D721Med (cell line): ENCODE measurements around the gene COL16A1.

Source experiments
- DNase-seq: peaks from one replicate; pipeline ENCODE4 v3.0.0; 2011; ENCODE audit warnings: low spot score; ENCODE audit not compliant: insufficient read length
- FAIRE-seq: peaks from 2 replicates; lab custom pipeline; 2011; peaks lifted over from hg19 to GRCh38; lab: Jason Lieb, UNC
- TF ChIP-seq, protein P1 (sequence below): IDR thresholded peaks from 2 replicates; pipeline ENCODE4 v1.5.1; 2012; ENCODE audit warnings: mild to moderate bottlenecking, control low read depth; ENCODE audit not compliant: insufficient read depth; ENCODE audit errors: missing control alignments

The COL16A1 gene

DNA sequence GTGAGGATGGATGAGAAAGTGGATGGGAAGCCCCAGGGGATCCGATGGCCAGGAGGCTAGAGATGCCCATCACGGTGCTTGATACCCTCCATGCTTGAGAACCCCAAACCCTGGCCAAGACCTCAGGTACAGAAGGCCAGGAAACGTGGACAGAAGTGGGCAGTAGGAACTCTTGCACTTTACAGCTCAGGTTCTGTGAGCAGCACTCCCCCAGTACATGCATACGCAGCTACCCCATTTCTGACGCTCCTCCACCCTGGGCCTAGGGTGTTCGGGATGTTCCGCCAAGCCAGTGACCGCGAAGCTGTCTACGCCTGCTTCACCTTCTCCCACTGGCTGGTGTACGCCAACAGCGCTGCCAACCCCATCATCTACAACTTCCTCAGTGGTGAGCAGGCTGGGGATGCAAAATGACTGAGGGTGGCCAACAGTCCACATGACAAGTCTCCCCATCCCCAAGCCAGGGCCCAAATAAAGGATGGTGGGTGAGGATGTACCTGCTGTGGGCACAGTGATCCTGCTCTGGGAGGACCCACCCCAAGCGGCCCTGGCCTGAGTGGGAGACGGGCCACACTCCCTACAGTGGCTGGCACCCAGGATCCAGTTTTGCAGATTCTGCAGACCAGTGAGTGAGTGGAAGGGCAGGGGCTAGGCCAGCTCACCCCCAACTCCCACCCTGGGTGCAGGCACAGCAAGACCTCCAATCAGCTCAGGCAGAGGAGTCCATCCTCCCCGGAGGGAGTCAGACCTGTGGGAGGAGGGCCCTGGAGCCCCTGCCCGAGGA is 78.9 kb downstream of the COL16A1 start:
- FAIRE-seq (no peak), DNase-seq (no peak)
- TF ChIP-seq, protein P1, sequence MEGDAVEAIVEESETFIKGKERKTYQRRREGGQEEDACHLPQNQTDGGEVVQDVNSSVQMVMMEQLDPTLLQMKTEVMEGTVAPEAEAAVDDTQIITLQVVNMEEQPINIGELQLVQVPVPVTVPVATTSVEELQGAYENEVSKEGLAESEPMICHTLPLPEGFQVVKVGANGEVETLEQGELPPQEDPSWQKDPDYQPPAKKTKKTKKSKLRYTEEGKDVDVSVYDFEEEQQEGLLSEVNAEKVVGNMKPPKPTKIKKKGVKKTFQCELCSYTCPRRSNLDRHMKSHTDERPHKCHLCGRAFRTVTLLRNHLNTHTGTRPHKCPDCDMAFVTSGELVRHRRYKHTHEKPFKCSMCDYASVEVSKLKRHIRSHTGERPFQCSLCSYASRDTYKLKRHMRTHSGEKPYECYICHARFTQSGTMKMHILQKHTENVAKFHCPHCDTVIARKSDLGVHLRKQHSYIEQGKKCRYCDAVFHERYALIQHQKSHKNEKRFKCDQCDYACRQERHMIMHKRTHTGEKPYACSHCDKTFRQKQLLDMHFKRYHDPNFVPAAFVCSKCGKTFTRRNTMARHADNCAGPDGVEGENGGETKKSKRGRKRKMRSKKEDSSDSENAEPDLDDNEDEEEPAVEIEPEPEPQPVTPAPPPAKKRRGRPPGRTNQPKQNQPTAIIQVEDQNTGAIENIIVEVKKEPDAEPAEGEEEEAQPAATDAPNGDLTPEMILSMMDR = no peak

DNA sequence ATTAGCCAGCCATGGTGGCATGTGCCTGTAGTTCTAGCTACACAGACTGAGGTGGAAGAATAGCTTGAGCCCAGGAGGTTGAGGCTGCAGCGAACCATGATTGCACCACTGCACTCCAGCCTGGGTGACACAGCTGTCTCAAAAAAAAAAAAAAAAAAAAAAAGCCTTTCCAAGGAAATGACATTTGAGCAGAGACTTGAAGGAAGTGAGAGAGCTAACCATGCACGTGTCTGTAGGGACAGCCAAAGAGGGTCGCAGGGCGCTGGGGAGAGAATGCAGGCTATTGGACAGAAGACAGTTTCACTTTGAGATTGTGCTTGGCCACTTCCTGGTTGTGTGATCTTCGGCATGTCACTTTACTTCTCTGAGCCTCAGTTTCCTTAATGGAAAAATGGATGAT is 79.5 kb downstream of the COL16A1 start:
- DNase-seq = no peak
- TF ChIP-seq, protein P1 = no peak
- no peak for FAIRE-seq

DNA sequence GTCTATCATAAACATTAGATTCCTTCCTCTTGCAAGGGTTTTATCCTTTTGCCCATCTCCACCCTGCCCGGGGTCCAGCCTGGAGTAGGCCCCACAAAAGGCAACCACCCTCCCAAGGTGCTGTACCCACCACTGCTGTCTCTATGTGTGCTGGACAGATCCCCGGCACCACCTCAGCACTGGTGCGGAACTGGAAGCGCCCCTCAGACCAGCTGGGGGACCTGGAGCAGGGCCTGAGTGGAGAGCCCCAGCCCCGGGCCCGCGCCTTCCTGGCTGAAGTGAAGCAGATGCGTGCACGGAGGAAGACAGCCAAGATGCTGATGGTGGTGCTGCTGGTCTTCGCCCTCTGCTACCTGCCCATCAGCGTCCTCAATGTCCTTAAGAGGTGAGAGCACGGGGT is 80.5 kb downstream of the COL16A1 start:
- TF ChIP-seq, protein P1 = no peak
- DNase-seq (no peak), FAIRE-seq (no peak)

DNA sequence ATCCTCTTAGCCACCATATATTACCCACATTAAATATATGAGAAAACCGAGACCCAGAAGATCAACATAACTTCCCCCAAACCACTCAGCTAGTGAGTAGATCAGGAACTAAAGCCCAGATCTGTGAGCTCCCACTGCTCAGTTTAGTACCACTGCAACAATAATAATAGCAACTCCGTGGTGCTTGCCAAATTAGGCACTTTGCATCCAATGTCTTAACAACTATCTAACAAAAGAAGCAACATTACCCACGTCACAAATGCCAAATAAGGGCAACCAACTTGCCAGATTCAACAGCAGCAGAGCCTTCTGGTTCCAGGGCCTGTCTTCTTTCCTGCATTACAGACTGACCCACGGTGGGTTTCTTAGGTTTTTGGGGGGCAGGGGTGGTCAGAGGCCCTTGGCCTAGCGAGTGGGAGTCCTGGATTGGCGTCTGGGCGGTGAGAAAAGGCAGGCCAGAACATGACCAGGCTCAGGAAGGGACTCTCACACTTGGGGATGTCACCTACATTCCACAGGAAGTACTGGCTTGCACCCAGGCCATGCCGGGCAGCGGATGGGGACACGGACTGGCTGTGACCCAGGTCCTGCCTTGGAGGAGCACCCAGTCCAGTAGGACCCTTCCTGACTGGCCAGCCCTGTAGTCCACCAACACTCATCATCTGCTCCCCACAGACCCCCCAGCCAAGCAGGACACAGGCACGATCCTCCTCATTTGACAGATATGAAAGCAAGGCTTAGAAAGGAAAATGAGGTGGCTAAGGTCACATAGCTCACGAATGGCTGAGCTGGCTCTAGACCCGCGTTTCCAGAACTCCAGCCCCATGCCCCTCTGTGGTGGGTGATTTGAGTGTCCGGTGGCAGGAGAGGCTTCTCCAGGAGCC is 81.7 kb downstream of the COL16A1 start:
- FAIRE-seq (no peak), DNase-seq (no peak)
- TF ChIP-seq, protein P1 = no peak

DNA sequence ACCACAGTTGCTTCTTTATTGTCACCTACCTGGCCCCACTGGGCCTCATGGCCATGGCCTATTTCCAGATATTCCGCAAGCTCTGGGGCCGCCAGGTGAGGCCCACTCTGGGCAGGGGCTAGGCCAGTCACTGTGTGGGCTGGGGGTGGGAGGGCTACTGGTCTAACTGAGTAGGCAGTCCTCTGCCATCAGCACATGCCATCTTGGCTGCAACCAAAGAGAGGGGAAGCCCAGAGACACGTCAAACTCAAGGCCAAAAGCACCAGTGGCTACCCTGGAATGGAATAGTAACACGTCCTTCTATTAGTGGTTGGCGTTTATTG is 82.4 kb downstream of the COL16A1 start:
- DNase-seq (no peak), FAIRE-seq (no peak)
- TF ChIP-seq, protein P1 = no peak

DNA sequence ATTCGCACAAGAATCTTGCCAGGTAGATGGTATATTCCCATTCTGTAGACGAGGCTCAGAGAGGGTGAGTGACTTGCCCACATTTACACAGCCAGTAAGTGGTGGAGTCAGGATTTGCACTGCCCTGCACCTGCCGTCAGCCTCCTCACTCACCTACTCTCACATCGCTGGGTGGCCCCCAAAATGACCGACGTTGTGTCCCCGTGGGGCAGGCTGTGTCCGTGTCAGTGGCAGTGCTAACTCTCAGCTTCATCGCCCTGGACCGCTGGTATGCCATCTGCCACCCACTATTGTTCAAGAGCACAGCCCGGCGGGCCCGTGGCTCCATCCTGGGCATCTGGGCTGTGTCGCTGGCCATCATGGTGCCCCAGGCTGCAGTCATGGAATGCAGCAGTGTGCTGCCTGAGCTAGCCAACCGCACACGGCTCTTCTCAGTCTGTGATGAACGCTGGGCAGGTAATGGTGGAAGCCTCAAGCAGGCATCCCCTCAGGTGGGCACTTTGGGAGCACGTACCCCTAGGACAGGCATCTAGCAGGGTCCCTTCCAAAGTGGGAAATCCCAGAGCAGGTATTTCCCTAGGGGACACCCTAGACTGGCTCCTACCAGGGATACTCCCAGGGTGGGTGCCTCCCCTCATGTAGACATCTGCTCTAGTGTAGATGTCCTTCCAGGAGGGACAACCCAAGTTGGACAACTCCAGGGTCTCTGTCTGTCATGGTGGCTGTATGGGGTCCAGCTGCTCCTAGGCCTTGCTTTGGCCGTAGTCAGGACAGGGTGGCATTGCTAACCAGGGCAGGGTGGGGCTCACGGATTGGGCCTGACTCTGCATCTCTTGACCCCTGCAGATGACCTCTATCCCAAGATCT is 83.0 kb downstream of the COL16A1 start:
- TF ChIP-seq, protein P1 = no peak
- no peak for FAIRE-seq
- DNase-seq = no peak
